Neural cell (in vitro differentiated cells): ENCODE measurements around the gene MPL. TPM values are rescaled to one million over a fixed set of nuclear protein-coding genes. Genes with fewer than 3 reads are reported as not detected.

Source experiments
- H2AFZ ChIP-seq: fragments of 200-600, 300-800 bp; sonication (generic), shearing (Covaris generic); 2 replicates; pipeline ENCODE4 v1.6.0; 2014; ENCODE audit warnings: low read depth, mild to moderate bottlenecking, antibody characterized with exemption, low read length, moderate library complexity
- H3F3A ChIP-seq: fragments of 200-600 bp; shearing (Covaris generic); 2 replicates; pipeline ENCODE4 v1.6.1; 2016; ENCODE audit warnings: mild to moderate bottlenecking, moderate library complexity, mixed read lengths, antibody characterized with exemption, low read length; ENCODE audit not compliant: insufficient read depth, poor library complexity, severe bottlenecking
- H3K27ac ChIP-seq: fragments of 200-600, 300-800 bp; sonication (generic), shearing (Covaris generic); 2 replicates; pipeline ENCODE4 v1.5.1; 2014; ENCODE audit warnings: mild to moderate bottlenecking, low read length, moderate library complexity
- H3K27me3 ChIP-seq: fragments of 300-800, 200-600 bp; sonication (generic), shearing (Covaris generic); 2 replicates; pipeline ENCODE4 v1.6.0; 2014; ENCODE audit warnings: mild to moderate bottlenecking, low read depth, low read length, moderate library complexity; ENCODE audit not compliant: insufficient read depth
- H3K36me3 ChIP-seq: fragments of 300-800, 200-600 bp; sonication (generic), shearing (Covaris generic); 2 replicates; pipeline ENCODE4 v1.5.1; 2014; ENCODE audit warnings: mild to moderate bottlenecking, antibody characterized with exemption, low read length, moderate library complexity; ENCODE audit not compliant: insufficient read depth
- H3K4me2 ChIP-seq: fragments of 300-800, 200-600 bp; sonication (generic), shearing (Covaris generic); 2 replicates; pipeline ENCODE4 v1.6.0; 2014; ENCODE audit warnings: mild to moderate bottlenecking, low read length
- H3K4me3 ChIP-seq: fragments of 300-800, 200-600 bp; sonication (generic), shearing (Covaris generic); 2 replicates; pipeline ENCODE4 v1.5.1; 2014; ENCODE audit warnings: mild to moderate bottlenecking, low read length, moderate library complexity
- H3K79me2 ChIP-seq: fragments of 200-600 bp; shearing (Covaris generic); replicated peaks from 2 replicates; pipeline ENCODE4 v1.6.0; 2014; ENCODE audit warnings: mild to moderate bottlenecking, low read length, moderate library complexity; ENCODE audit not compliant: insufficient read depth
- H3K9ac ChIP-seq: fragments of 300-800, 200-600 bp; sonication (generic), shearing (Covaris generic); 2 replicates; pipeline ENCODE4 v1.6.1; 2016; ENCODE audit warnings: mild to moderate bottlenecking, low read length, mixed read lengths
- H3K9me2 ChIP-seq: fragments of 200-600 bp; shearing (Covaris generic); 2 replicates; pipeline ENCODE4 v1.6.1; 2016; ENCODE audit warnings: mild to moderate bottlenecking, low read length, mixed read lengths; ENCODE audit not compliant: insufficient read depth
- H3K9me3 ChIP-seq: fragments of 200-600, 300-800 bp; sonication (generic), shearing (Covaris generic); 2 replicates; pipeline ENCODE4 v1.6.1; 2016; ENCODE audit warnings: mild to moderate bottlenecking, mixed run types, low read length, moderate library complexity, mixed read lengths
- H4K20me1 ChIP-seq: fragments of 200-600 bp; shearing (Covaris generic); 2 replicates; pipeline ENCODE4 v1.6.1; 2016; ENCODE audit warnings: mild to moderate bottlenecking, mixed run types; ENCODE audit not compliant: insufficient read depth
- EP300 ChIP-seq: fragments of 450-650 bp; conservative IDR thresholded peaks from 2 replicates; pipeline ENCODE4 v1.6.1; 2014; ENCODE audit warnings: antibody characterized with exemption, mild to moderate bottlenecking, moderate library complexity; ENCODE audit not compliant: poor library complexity, severe bottlenecking
- EZH2 ChIP-seq: fragments of 200-600, 300-800 bp; shearing (Covaris generic), sonication (generic); IDR thresholded peaks from 2 replicates; pipeline ENCODE4 v1.6.1; 2014; ENCODE audit warnings: antibody characterized with exemption, low read length, borderline replicate concordance, mild to moderate bottlenecking; ENCODE audit not compliant: insufficient read depth, poor library complexity, severe bottlenecking
- MXI1 ChIP-seq: fragments of 450-650 bp; conservative IDR thresholded peaks from 2 replicates; pipeline ENCODE4 v1.6.1; 2014; ENCODE audit warnings: antibody characterized with exemption, mild to moderate bottlenecking; ENCODE audit not compliant: poor library complexity, severe bottlenecking
- POLR2AphosphoS5 ChIP-seq: IDR thresholded peaks from 2 replicates; pipeline ENCODE4 v1.6.1; 2012
- SMC3 ChIP-seq: fragments of 450-650 bp; conservative IDR thresholded peaks from 2 replicates; pipeline ENCODE4 v1.6.1; 2014; ENCODE audit warnings: antibody characterized with exemption, mild to moderate bottlenecking, moderate library complexity; ENCODE audit not compliant: poor library complexity
- polyA plus RNA-seq: library from polyadenylated mRNA; depleted of rRNA; stranded (reverse); fragments of >200 nt; gene quantifications from 2 replicates; pipeline ENCODE4 v1.2.3, GENCODE V29; 2014
- TF ChIP-seq, protein P1 (sequence below): fragments of 450-650 bp; IDR thresholded peaks from 2 replicates; pipeline ENCODE4 v1.5.1; 2014; ENCODE audit warnings: antibody characterized with exemption, mild to moderate bottlenecking, moderate library complexity; ENCODE audit not compliant: poor library complexity, severe bottlenecking
- TF ChIP-seq, protein P2 (sequence below): IDR thresholded peaks from 2 replicates; pipeline ENCODE4 v1.6.1; 2012; ENCODE audit warnings: borderline replicate concordance

Gene MPL
- polyA plus RNA-seq, 1 donor from 2014 or later = not detected

- no peaks in the 10 kb centered on the region for H3K79me2 ChIP-seq
- H3K27me3 ChIP-seq = no peaks in the 10 kb centered on the region
- TF ChIP-seq SMC3 = no peak
- no peak for TF ChIP-seq POLR2AphosphoS5
- TF ChIP-seq EP300 = no peak
- TF ChIP-seq, protein P1, sequence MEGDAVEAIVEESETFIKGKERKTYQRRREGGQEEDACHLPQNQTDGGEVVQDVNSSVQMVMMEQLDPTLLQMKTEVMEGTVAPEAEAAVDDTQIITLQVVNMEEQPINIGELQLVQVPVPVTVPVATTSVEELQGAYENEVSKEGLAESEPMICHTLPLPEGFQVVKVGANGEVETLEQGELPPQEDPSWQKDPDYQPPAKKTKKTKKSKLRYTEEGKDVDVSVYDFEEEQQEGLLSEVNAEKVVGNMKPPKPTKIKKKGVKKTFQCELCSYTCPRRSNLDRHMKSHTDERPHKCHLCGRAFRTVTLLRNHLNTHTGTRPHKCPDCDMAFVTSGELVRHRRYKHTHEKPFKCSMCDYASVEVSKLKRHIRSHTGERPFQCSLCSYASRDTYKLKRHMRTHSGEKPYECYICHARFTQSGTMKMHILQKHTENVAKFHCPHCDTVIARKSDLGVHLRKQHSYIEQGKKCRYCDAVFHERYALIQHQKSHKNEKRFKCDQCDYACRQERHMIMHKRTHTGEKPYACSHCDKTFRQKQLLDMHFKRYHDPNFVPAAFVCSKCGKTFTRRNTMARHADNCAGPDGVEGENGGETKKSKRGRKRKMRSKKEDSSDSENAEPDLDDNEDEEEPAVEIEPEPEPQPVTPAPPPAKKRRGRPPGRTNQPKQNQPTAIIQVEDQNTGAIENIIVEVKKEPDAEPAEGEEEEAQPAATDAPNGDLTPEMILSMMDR = no peak
- TF ChIP-seq, protein P2, sequence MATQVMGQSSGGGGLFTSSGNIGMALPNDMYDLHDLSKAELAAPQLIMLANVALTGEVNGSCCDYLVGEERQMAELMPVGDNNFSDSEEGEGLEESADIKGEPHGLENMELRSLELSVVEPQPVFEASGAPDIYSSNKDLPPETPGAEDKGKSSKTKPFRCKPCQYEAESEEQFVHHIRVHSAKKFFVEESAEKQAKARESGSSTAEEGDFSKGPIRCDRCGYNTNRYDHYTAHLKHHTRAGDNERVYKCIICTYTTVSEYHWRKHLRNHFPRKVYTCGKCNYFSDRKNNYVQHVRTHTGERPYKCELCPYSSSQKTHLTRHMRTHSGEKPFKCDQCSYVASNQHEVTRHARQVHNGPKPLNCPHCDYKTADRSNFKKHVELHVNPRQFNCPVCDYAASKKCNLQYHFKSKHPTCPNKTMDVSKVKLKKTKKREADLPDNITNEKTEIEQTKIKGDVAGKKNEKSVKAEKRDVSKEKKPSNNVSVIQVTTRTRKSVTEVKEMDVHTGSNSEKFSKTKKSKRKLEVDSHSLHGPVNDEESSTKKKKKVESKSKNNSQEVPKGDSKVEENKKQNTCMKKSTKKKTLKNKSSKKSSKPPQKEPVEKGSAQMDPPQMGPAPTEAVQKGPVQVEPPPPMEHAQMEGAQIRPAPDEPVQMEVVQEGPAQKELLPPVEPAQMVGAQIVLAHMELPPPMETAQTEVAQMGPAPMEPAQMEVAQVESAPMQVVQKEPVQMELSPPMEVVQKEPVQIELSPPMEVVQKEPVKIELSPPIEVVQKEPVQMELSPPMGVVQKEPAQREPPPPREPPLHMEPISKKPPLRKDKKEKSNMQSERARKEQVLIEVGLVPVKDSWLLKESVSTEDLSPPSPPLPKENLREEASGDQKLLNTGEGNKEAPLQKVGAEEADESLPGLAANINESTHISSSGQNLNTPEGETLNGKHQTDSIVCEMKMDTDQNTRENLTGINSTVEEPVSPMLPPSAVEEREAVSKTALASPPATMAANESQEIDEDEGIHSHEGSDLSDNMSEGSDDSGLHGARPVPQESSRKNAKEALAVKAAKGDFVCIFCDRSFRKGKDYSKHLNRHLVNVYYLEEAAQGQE = no peak
- TF ChIP-seq MXI1 = no peak
- TF ChIP-seq EZH2 = no peak
- H4K20me1 ChIP-seq = no peaks in the 10 kb centered on the region
- no peaks in the 10 kb centered on the region for H3K9me3 ChIP-seq
- H3K4me2 ChIP-seq = no peak overlapping the region
- H3K27ac ChIP-seq = no peak overlapping the region
- H3F3A ChIP-seq = no peaks in the 10 kb centered on the region
- H2AFZ ChIP-seq = no peak overlapping the region
- H3K4me3 ChIP-seq = no peak overlapping the region
- no peak overlapping the region for H3K9ac ChIP-seq
- H3K36me3 ChIP-seq = no peaks in the 10 kb centered on the region
- H3K9me2 ChIP-seq = no peaks in the 10 kb centered on the region
These were observed 64.7 kb downstream of the MPL start for GRCh38 chr1:43402089-43402865.

Other genes starting within 250 kb of the MPL start
- gene EBNA1BP2, start 165.5 kb upstream of the MPL start, polyA plus RNA-seq = 100 and 102 TPM in 2 replicates
- gene CFAP57, start 165.5 kb upstream of the MPL start, polyA plus RNA-seq = 0.17 and 0.30 TPM in 2 replicates
- gene TMEM125, start 67.8 kb upstream of the MPL start, polyA plus RNA-seq = not detected in 2 replicates
- gene C1orf210, start 52.2 kb upstream of the MPL start, polyA plus RNA-seq = not detected in 2 replicates
- gene TIE1, start 36.8 kb upstream of the MPL start, polyA plus RNA-seq = not detected in 2 replicates
- 2.8 and 5.7 TPM in 2 replicates for gene CDC20, start 21.2 kb downstream of the MPL start, polyA plus RNA-seq
- gene ELOVL1, start 30.2 kb downstream of the MPL start, polyA plus RNA-seq = 11.9 and 12.9 TPM in 2 replicates
- 59.2 and 72.7 TPM in 2 replicates for gene MED8, start 52.0 kb downstream of the MPL start, polyA plus RNA-seq
- 6.6 and 6.7 TPM in 2 replicates for gene SZT2, start 52.1 kb downstream of the MPL start, polyA plus RNA-seq
- gene HYI, start 116.1 kb downstream of the MPL start, polyA plus RNA-seq = 14.8 and 20.2 TPM in 2 replicates
- 66.6 and 95.1 TPM in 2 replicates for gene PTPRF, start 193.1 kb downstream of the MPL start, polyA plus RNA-seq